LNCaP clone FGC (cell line): Measurements from ENCODE around the gene SPNS2.
"Not testable (repeated sequence)": the region's sequence is repeated elsewhere in the genome, so short reads cannot be mapped to it uniquely, and the experiment has no call there.

Experiments
- DNase-seq: peaks from one replicate; pipeline ENCODE4 v3.0.0-alpha.2; 2011; ENCODE audit warnings: low read depth
- H3K4me3 ChIP-seq: 2 replicates; pipeline ENCODE4 v1.5.1; 2011; ENCODE audit warnings: mild to moderate bottlenecking, low read depth, low read length, control low read depth
- TF ChIP-seq, protein P1 (sequence below): IDR thresholded peaks from 2 replicates; pipeline ENCODE4 v1.5.1; 2012; ENCODE audit warnings: mild to moderate bottlenecking; ENCODE audit not compliant: control insufficient read depth, insufficient read depth; ENCODE audit errors: extremely low read depth

SPNS2 gene

DNA sequence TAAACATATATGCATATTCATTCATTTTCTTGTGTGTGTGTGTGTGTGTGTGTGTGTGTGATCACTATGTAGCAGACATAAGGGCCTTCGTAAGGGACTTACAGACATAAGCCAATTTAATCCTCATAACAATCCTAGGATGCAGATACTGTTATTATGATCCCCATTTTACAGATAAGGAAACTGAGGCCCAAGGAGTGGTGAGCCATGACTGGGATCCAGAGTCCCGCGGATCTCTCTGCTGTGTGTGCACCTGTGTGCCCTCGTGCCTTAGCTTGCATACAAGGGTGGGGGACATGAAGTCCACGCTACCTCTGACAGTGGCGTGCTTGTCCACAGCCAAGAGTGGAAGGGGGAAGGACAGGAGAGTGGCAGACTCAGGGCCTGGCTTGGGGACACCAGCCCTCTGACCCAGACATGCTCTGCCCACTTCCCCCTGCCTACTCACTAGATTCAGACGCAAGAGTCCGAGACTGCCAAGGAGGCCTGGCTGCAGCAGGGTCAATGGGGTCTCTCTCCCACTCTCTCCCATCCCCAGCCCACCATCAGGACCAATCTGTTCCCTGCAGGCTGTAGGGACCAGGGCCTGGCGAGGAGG is 75.9 kb downstream of the SPNS2 start:
- DNase-seq: no peak
- no peak overlapping the region for H3K4me3 ChIP-seq
- TF ChIP-seq, protein P1, sequence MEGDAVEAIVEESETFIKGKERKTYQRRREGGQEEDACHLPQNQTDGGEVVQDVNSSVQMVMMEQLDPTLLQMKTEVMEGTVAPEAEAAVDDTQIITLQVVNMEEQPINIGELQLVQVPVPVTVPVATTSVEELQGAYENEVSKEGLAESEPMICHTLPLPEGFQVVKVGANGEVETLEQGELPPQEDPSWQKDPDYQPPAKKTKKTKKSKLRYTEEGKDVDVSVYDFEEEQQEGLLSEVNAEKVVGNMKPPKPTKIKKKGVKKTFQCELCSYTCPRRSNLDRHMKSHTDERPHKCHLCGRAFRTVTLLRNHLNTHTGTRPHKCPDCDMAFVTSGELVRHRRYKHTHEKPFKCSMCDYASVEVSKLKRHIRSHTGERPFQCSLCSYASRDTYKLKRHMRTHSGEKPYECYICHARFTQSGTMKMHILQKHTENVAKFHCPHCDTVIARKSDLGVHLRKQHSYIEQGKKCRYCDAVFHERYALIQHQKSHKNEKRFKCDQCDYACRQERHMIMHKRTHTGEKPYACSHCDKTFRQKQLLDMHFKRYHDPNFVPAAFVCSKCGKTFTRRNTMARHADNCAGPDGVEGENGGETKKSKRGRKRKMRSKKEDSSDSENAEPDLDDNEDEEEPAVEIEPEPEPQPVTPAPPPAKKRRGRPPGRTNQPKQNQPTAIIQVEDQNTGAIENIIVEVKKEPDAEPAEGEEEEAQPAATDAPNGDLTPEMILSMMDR: no peak

DNA sequence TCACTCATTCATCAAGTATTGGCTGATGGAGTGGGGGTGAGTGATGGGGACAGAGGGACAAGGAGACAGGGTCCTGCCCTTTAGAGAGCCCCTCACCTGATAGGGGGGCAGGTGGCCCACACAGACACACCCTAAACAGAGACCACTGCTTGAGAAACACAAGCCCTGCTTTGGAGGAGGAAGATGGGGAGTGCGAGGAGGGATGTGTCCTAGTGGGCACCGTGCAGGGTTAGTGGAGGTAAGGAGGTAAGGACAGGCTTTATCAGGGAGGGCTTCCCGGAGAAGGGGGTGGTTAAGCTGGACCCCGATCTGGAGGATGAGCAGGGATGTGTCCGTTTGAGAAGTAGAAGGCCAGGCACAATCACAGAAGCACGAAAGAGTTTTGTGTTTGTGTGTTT is 77.5 kb downstream of the SPNS2 start:
- TF ChIP-seq, protein P1: no peak
- no peak overlapping the region for H3K4me3 ChIP-seq
- DNase-seq: no peak

DNA sequence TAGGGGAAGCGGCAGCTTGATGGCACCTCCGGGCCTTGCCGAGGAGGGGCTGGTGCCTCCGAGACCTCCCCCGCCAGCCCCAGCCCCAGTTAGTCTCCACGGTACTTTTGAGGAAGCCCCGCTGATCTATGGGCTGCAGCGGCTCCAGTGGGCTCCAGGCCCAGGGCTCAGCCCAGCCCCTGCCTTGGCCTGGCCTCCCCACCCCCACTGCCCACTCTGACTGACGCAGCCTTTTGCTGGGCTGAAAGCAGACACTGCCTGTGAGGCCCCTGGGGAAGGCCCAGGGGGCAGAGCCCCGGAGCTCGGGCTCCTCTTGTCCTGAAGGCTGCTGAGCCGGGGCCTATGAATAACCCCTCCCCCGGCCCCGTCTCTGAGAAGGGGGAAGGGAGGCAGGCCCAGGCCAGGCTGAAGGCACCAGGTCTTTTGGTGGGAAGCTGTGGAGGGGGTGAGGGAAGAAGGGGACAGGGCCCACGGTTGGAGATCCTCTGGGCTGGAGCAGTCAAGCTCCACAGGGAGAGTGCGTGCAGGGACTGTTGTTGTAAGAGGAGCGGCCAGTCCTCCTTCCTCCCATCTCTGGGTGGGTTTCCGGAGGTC is 78.1 kb downstream of the SPNS2 start:
- H3K4me3 ChIP-seq: no peak overlapping the region
- no peak for DNase-seq
- TF ChIP-seq, protein P1: no peak

DNA sequence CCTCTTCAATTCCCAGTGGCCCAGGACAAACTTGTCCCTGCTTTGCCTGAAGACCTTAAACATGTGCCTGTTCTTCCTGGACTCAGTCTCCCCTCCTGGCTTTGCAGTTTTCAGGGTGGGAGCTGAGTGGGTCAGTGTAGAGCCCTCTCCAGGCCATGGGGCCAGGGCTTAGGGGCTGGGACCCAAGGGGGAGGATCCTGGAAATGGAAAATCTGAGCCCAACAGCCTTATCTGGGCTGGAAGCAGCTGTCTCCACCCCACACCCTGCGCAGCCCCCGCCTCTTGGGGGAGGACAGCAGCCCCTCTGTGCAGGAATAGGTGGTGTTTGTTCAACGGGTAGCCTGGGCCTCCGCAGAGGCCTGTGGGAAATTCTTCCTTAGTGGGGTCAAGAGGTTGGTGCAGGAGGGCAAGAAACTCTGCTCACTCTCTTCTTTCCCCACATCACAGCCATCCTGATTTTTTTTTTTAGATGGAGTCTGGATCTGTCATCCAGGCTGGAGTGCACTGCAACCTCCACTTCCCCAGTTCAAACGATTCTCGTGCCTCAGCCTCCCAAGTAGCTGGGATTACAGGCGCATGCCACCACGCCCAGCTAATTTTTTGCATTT is 78.8 kb downstream of the SPNS2 start:
- DNase-seq: no peak
- no peak overlapping the region for H3K4me3 ChIP-seq
- TF ChIP-seq, protein P1: no peak

DNA sequence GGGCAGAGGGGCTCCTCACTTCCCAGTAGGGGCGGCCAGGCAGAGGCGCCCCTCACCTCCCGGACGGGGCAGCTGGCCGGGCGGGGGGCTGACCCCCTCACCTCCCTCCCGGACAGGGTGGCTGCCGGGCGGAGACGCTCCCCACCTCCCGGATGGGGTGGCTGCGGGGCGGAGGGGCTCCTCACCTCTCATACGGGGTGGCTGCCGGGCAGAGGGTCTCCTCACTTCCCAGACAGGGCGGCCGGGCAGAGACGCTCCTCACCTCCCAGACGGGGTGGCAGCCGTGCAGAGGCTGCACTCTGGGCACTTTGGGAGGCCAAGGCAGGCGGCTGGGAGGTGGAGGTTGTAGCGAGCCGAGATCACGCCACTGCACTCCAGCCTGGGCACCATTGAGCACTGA is 79.7 kb downstream of the SPNS2 start:
- DNase-seq, H3K4me3 ChIP-seq: not testable (repeated sequence)

DNA sequence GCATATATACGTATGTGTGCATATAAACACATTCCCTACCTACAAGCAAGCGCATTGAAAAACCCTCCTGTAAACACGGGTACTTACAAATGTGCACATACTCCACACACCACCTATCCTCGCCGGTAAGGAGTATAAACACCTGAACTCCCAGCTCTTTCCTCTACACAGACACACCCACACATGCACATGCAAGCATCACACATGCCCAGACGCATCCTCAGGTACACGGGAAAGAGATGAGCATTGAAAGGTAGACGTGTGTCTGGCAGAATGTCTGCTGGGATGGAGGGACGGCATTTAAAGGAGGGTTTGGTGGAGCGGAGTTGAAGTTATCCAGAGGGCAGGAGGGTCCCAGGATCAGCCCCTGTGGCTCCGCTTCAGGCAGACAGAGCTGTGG is 81.0 kb downstream of the SPNS2 start:
- DNase-seq: no peak
- H3K4me3 ChIP-seq: no peak overlapping the region
- TF ChIP-seq, protein P1: no peak

DNA sequence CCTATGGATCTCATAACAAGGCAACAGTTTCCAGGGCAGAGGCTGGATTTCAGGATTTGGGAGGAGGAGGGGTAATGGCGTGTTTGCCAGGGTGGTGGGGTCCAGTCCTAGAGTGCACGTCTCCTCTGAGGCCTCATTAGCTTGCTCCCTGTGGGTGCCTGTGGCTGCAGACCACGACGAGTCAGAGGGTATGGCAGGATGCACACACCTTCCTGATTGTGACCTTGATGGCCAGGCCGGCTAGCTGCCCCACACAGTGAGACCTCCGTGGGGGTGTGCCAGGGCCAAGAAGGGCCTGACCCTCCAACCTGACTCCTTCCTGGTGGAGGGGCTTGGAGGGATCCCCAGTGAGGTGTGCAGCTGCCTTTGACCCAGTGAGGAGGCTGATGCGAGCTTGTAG is 81.6 kb downstream of the SPNS2 start:
- no peak for DNase-seq
- no peak overlapping the region for H3K4me3 ChIP-seq
- TF ChIP-seq, protein P1: no peak
